K562 (cell line): ENCODE results near the gene HES3. TPM values are rescaled to one million over a fixed set of nuclear protein-coding genes. Genes with fewer than 3 reads are reported as not detected.

ENCODE experiments used
- BCL6 ChIP-seq: fragments of 250-450 bp; sonication (Bioruptor Pico); IDR thresholded peaks from 2 replicates; pipeline ENCODE4 v1.4.0; 2020
- BMI1 ChIP-seq: fragments of 150-350 bp; IDR thresholded peaks from 2 replicates; pipeline ENCODE4 v1.6.1; 2014; ENCODE audit warnings: low read length
- CREM ChIP-seq: IDR thresholded peaks from 2 replicates; pipeline ENCODE4 v1.6.1; 2014; ENCODE audit warnings: antibody characterized with exemption, low read depth
- CXXC5 ChIP-seq: fragments of 250-450 bp; sonication (Bioruptor Pico); IDR thresholded peaks from 2 replicates; pipeline ENCODE4 v1.8.0; 2022; ENCODE audit warnings: inconsistent platforms, mild to moderate bottlenecking, moderate library complexity
- MCM7 ChIP-seq, 2 experiments: fragments of 450-650 bp; IDR thresholded peaks; 2 replicates each; pipeline ENCODE4 v1.6.1; 2016 to 2018
- POLR2AphosphoS5 ChIP-seq: IDR thresholded peaks from 2 replicates; pipeline ENCODE4 v1.6.1; 2011; ENCODE audit warnings: mild to moderate bottlenecking, low read depth, low read length, moderate library complexity; ENCODE audit not compliant: control insufficient read depth, insufficient read depth
- RBBP5 ChIP-seq: fragments of 200-600 bp; sonication (generic); IDR thresholded peaks from 2 replicates; pipeline ENCODE4 v1.6.1; 2012; ENCODE audit warnings: borderline replicate concordance, mild to moderate bottlenecking, low read length, control low read depth, inconsistent platforms; ENCODE audit not compliant: insufficient read depth, poor library complexity, severe bottlenecking
- ZKSCAN1 ChIP-seq: fragments of 150-350 bp; IDR thresholded peaks from 2 replicates; pipeline ENCODE4 v1.6.1; 2016; ENCODE audit warnings: low read depth, low read length
- ZNF124 ChIP-seq: sonication (generic); formaldehyde crosslinking; IDR thresholded peaks from 2 replicates; pipeline ENCODE4 v1.8.1; 2022; ENCODE audit warnings: missing genetic modification reagents
- polyA plus RNA-seq, 8 experiments: library from polyadenylated mRNA; depleted of rRNA in 4 of 8; stranded (reverse) in 5 of 8; unstranded in 3 of 8; fragments of >200 nt; fragmentation: Nextera tagmentation in 2 of 8; fragmentation: Illumina TruSeq in 1 of 8; extraction: Ambion mirVana in 2 of 8; extraction: Trizol in 1 of 8; gene quantifications; 2 replicates each; pipeline versions ENCODE4 v1.2.1 to v1.2.3, GENCODE V29; 2011 to 2014; ENCODE audit warnings: inconsistent platforms in 1 of 8, missing spikeins in 1 of 8
- total RNA-seq, 7 experiments: library from RNA; depleted of rRNA in 6 of 7; stranded (reverse); fragments of >200 nt in 6 of 7; fragmentation: Illumina TruSeq in 2 of 7; extraction: Trizol in 2 of 7; gene quantifications; 2 replicates each; pipeline versions ENCODE4 v1.2.1 to v1.2.3, GENCODE V29; 2011 to 2021; ENCODE audit warnings: low replicate concordance in 1 of 7
- TF ChIP-seq, protein P1 (sequence below): sonication (generic); formaldehyde crosslinking; IDR thresholded peaks from 2 replicates; pipeline ENCODE4 v1.8.0; 2023; ENCODE audit warnings: mild to moderate bottlenecking, missing genetic modification reagents
- TF ChIP-seq, protein P2 (sequence below), 2 experiments: fragments of 250-450 bp in 1 of 2; fragments of 450-650 bp in 1 of 2; sonication (Bioruptor Pico) in 1 of 2; IDR thresholded peaks; 2 replicates each; pipeline versions ENCODE4 v1.6.1 to v1.8.0; 2016 to 2021; ENCODE audit warnings: mild to moderate bottlenecking in 2 of 2, moderate library complexity in 2 of 2, missing compliant biosample characterization in 1 of 2, missing genetic modification characterization in 1 of 2

HES3 gene
- total and polyA plus RNA-seq, 9 of the 15 experiments (the other 6 are each of a cell fraction or from before 2014, with no cell fraction given) = not detected

DNA sequence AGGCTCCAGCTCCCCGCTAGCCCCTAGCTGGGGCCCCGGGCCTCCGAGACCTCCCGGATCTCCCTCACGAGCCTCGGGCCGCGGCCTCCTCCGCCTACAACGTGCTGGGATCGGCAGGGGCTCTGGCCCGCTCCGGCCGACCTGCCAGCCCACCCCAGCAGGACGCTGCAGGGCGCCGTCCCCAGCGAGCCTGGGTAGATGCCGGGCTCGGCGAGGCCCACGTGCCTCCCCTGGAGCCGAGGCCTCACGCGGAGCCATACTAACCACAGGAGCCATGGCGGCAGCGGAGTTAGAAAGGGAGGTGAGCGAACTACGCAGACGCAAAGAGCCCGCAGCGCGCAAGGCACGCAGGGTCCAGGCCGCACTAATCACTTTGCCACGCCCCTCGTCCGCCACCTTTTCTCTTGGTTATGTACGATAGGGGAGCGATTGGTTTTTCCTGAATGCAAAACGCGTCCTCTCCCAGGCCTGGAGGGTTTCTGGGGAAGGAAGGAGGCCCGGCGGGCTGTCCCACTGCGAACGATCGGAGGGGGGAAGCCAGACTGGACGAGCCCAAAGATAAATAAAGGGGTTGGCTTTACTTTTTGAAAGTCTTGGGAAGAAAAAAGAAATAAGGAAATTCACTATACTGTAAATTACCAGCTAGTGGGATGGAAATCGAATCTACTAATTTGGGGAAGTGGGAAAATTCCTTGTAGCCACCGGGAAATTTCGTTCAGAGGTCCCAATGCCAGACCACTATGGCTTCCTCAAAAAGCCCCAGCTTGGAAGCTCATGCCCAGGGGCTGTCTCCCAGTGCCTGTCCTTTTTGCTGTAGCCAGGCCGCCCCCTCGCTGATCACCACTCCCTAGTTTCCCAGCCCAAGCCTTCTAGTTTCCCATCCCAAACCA lies 44.4 kb upstream of the HES3 start, which contains the start of gene RPL22 (continued):
- TF ChIP-seq, protein P1, sequence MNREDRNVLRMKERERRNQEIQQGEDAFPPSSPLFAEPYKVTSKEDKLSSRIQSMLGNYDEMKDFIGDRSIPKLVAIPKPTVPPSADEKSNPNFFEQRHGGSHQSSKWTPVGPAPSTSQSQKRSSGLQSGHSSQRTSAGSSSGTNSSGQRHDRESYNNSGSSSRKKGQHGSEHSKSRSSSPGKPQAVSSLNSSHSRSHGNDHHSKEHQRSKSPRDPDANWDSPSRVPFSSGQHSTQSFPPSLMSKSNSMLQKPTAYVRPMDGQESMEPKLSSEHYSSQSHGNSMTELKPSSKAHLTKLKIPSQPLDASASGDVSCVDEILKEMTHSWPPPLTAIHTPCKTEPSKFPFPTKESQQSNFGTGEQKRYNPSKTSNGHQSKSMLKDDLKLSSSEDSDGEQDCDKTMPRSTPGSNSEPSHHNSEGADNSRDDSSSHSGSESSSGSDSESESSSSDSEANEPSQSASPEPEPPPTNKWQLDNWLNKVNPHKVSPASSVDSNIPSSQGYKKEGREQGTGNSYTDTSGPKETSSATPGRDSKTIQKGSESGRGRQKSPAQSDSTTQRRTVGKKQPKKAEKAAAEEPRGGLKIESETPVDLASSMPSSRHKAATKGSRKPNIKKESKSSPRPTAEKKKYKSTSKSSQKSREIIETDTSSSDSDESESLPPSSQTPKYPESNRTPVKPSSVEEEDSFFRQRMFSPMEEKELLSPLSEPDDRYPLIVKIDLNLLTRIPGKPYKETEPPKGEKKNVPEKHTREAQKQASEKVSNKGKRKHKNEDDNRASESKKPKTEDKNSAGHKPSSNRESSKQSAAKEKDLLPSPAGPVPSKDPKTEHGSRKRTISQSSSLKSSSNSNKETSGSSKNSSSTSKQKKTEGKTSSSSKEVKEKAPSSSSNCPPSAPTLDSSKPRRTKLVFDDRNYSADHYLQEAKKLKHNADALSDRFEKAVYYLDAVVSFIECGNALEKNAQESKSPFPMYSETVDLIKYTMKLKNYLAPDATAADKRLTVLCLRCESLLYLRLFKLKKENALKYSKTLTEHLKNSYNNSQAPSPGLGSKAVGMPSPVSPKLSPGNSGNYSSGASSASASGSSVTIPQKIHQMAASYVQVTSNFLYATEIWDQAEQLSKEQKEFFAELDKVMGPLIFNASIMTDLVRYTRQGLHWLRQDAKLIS = peak; percentile 92; the same call in 1 of the 2 replicates
- TF ChIP-seq ZNF124 (CRISPR knock-in tag) = no peak
- no peak for TF ChIP-seq MCM7 (IDR thresholded peaks at IDR 0.05)
- peak; percentile 99 for TF ChIP-seq CXXC5 (CRISPR knock-in tag)
- TF ChIP-seq BCL6 (CRISPR knock-in tag) = peak; percentile 58; the same call in 1 of the 2 replicates
- TF ChIP-seq POLR2AphosphoS5 = peak; percentile 94
- TF ChIP-seq, protein P2, sequence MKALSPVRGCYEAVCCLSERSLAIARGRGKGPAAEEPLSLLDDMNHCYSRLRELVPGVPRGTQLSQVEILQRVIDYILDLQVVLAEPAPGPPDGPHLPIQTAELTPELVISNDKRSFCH (CRISPR knock-in tag; IDR thresholded peaks at IDR 0.05) = no peak
- TF ChIP-seq, protein P2 (tag; IDR thresholded peaks at IDR 0.05) = 0 out of 2 replicates have a peak, but pooled peaks have one; percentile 38
- 0 out of 2 replicates have a peak, but pooled peaks have one; percentile 27 for TF ChIP-seq BMI1
- peak; percentile 99 for TF ChIP-seq RBBP5
- TF ChIP-seq CREM = peak; percentile 94
- peak; percentile 67 for TF ChIP-seq ZKSCAN1
